ENCODE measurements around the gene CASK. TPM values are rescaled to one million over a fixed set of nuclear protein-coding genes. Genes with fewer than 3 reads are reported as not detected.

CASK gene
- total and polyA plus RNA-seq, 9 of the 15 experiments (the other 6 are each of a cell fraction or from before 2014, with no cell fraction given), result 1.3 to 7.4 (median 5.2) TPM

GRCh38 chrX:41868392-41868977 lies 54.9 kb downstream of the CASK start (continued):
- TF ChIP-seq TBL1XR1 (IDR thresholded peaks at IDR 0.05; ENCODE audit: low read length in 2 of 2) (no peak), PHB2 (IDR thresholded peaks at IDR 0.05; ENCODE audit: low read depth) (no peak), ZBTB11 (CRISPR knock-in tag; IDR thresholded peaks at IDR 0.05) (no peak), SNRNP70 (optimal IDR thresholded peaks at IDR 0.05; ENCODE audit: low read depth, low read length) (no peak), MAZ (CRISPR knock-in tag; conservative IDR thresholded peaks at IDR 0.05 in 1 of 2, IDR thresholded peaks at IDR 0.05 in 1 of 2) (no peak)
